HepG2 (cell line): Measurements from ENCODE around the gene PSMD2. TPM values are rescaled to one million over a fixed set of nuclear protein-coding genes. Genes with fewer than 3 reads are reported as not detected.

Experiments
- ARNTL ChIP-seq: sonication (generic); formaldehyde crosslinking; IDR thresholded peaks from 2 replicates; pipeline ENCODE4 v1.4.0; 2020; ENCODE audit warnings: mild to moderate bottlenecking, missing genetic modification reagents
- ATF1 ChIP-seq: IDR thresholded peaks from 2 replicates; pipeline ENCODE4 v1.6.1; 2016; ENCODE audit warnings: mild to moderate bottlenecking, control low read depth
- CENPX ChIP-seq: sonication (generic); formaldehyde crosslinking; IDR thresholded peaks from 2 replicates; pipeline ENCODE4 v1.9.0; 2021; ENCODE audit warnings: mild to moderate bottlenecking, missing genetic modification reagents, moderate library complexity
- IKZF1 ChIP-seq: fragments of 450-650 bp; IDR thresholded peaks from 2 replicates; pipeline ENCODE4 v1.7.1; 2016
- SALL2 ChIP-seq: sonication (generic); formaldehyde crosslinking; IDR thresholded peaks from 2 replicates; pipeline ENCODE4 v1.8.1; 2023; ENCODE audit warnings: mild to moderate bottlenecking, missing genetic modification reagents, inconsistent platforms
- XRCC5 ChIP-seq: fragments of 200-400 bp; formaldehyde crosslinking; optimal IDR thresholded peaks from 2 replicates; pipeline ENCODE3; 2017; ENCODE audit warnings: mild to moderate bottlenecking, low read length
- ZNF670 ChIP-seq: sonication (generic); formaldehyde crosslinking; IDR thresholded peaks from 2 replicates; pipeline ENCODE4 v1.8.0; 2022; ENCODE audit warnings: mild to moderate bottlenecking, missing genetic modification reagents, borderline replicate concordance
- ZNF749 ChIP-seq: sonication (generic); formaldehyde crosslinking; IDR thresholded peaks from 2 replicates; pipeline ENCODE4 v1.8.0; 2022; ENCODE audit warnings: mild to moderate bottlenecking, missing genetic modification reagents, moderate library complexity, borderline replicate concordance
- ZNF816 ChIP-seq: sonication (generic); formaldehyde crosslinking; IDR thresholded peaks from 2 replicates; pipeline ENCODE4 v1.8.0; 2022; ENCODE audit warnings: missing genetic modification reagents, mild to moderate bottlenecking, borderline replicate concordance
- polyA plus RNA-seq, 8 experiments: library from polyadenylated mRNA; depleted of rRNA in 3 of 8; stranded (reverse) in 7 of 8; unstranded in 1 of 8; fragments of >200 nt; fragmentation: Illumina TruSeq in 4 of 8; extraction: Trizol in 4 of 8; gene quantifications; 2 replicates each; pipeline versions ENCODE4 v1.2.1 to v1.2.3, GENCODE V29; 2011 to 2016; ENCODE audit warnings: low read depth in 4 of 8, missing spikeins in 1 of 8, mixed read lengths in 1 of 8; ENCODE audit not compliant: insufficient read depth in 1 of 8
- total RNA-seq, 5 experiments: library from RNA; depleted of rRNA; stranded (reverse); fragments of >200 nt; fragmentation: Illumina TruSeq; extraction: Trizol; gene quantifications; 2 replicates each; pipeline ENCODE4 v1.2.3, GENCODE V29; 2016; ENCODE audit warnings: low read depth in 1 of 5
- TF ChIP-seq, protein P1 (sequence below): sonication (generic); formaldehyde crosslinking; IDR thresholded peaks from 2 replicates; pipeline ENCODE4 v1.4.0; 2020; ENCODE audit warnings: missing genetic modification reagents
- TF ChIP-seq, protein P2 (sequence below): sonication (generic); formaldehyde crosslinking; IDR thresholded peaks from 2 replicates; pipeline ENCODE4; 2020; ENCODE audit warnings: missing genetic modification reagents, mild to moderate bottlenecking, borderline replicate concordance
- TF ChIP-seq, protein P3 (sequence below), 2 experiments: sonication (generic) in 1 of 2; formaldehyde crosslinking in 1 of 2; IDR thresholded peaks; 2 replicates each; pipeline versions ENCODE4 v1.4.0 to v1.6.1; 2018 to 2020; ENCODE audit warnings: missing genetic modification reagents in 2 of 2, borderline replicate concordance in 1 of 2, low read depth in 1 of 2, mild to moderate bottlenecking in 1 of 2, missing biosample characterization in 1 of 2
- TF ChIP-seq, protein P4 (sequence below): sonication (generic); formaldehyde crosslinking; IDR thresholded peaks from 2 replicates; pipeline ENCODE4 v1.4.0; 2020; ENCODE audit warnings: missing genetic modification reagents, borderline replicate concordance
- TF ChIP-seq, protein P5 (sequence below): sonication (generic); formaldehyde crosslinking; IDR thresholded peaks from 2 replicates; pipeline ENCODE4 v1.5.0; 2020; ENCODE audit warnings: mild to moderate bottlenecking, missing genetic modification reagents, borderline replicate concordance

Gene PSMD2
- total and polyA plus RNA-seq, 2 of the 13 experiments (the other 11 are each of a cell fraction or from before 2014, with no cell fraction given): 125 to 200 TPM

DNA sequence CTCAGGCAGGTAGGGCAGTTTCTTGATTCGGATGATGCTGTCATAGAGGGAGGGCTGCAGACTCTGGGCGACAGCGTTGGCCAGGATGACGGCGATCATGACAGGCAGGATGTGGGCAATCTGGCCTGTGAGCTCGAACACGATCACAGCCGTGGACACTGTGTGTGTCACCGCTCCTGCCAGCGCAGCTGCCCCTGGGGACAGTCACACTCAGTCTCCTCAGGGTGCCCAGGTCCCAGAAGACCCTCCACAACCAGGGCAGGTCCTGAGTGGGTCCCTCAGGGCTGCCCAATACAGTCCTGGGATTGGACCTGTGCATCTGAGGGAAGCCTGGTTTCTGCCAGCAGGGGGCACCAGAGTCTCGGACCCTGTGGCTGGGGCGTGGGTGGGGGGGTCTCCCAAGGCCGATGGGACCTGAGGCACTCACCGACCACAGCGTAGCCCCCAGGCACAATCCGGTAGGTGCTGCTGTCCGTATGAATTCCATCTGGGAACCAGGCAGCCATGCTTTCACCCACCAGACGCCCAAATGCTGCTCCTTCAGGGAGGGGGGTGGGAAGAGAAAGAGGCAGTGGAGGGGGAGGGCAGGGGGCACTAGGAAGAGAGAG lies 55.2 kb downstream of the PSMD2 start (continued):
- TF ChIP-seq ZNF670 (CRISPR knock-in tag) (no peak), XRCC5 (peak; percentile 49), ZNF816 (CRISPR knock-in tag) (no peak), IKZF1 (no peak), CENPX (CRISPR knock-in tag) (no peak), ATF1 (no peak), ARNTL (CRISPR knock-in tag) (no peak), SALL2 (no peak), ZNF749 (CRISPR knock-in tag) (no peak)
- TF ChIP-seq, protein P1, sequence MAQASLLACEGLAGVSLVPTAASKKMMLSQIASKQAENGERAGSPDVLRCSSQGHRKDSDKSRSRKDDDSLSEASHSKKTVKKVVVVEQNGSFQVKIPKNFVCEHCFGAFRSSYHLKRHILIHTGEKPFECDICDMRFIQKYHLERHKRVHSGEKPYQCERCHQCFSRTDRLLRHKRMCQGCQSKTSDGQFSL (CRISPR knock-in tag): peak; percentile 95
- TF ChIP-seq, protein P2, sequence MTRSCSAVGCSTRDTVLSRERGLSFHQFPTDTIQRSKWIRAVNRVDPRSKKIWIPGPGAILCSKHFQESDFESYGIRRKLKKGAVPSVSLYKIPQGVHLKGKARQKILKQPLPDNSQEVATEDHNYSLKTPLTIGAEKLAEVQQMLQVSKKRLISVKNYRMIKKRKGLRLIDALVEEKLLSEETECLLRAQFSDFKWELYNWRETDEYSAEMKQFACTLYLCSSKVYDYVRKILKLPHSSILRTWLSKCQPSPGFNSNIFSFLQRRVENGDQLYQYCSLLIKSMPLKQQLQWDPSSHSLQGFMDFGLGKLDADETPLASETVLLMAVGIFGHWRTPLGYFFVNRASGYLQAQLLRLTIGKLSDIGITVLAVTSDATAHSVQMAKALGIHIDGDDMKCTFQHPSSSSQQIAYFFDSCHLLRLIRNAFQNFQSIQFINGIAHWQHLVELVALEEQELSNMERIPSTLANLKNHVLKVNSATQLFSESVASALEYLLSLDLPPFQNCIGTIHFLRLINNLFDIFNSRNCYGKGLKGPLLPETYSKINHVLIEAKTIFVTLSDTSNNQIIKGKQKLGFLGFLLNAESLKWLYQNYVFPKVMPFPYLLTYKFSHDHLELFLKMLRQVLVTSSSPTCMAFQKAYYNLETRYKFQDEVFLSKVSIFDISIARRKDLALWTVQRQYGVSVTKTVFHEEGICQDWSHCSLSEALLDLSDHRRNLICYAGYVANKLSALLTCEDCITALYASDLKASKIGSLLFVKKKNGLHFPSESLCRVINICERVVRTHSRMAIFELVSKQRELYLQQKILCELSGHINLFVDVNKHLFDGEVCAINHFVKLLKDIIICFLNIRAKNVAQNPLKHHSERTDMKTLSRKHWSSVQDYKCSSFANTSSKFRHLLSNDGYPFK: no peak
- TF ChIP-seq, protein P3, sequence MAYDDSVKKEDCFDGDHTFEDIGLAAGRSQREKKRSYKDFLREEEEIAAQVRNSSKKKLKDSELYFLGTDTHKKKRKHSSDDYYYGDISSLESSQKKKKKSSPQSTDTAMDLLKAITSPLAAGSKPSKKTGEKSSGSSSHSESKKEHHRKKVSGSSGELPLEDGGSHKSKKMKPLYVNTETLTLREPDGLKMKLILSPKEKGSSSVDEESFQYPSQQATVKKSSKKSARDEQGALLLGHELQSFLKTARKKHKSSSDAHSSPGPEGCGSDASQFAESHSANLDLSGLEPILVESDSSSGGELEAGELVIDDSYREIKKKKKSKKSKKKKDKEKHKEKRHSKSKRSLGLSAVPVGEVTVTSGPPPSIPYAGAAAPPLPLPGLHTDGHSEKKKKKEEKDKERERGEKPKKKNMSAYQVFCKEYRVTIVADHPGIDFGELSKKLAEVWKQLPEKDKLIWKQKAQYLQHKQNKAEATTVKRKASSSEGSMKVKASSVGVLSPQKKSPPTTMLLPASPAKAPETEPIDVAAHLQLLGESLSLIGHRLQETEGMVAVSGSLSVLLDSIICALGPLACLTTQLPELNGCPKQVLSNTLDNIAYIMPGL (CRISPR knock-in tag; IDR thresholded peaks at IDR 0.05; ENCODE audit: borderline replicate concordance in 1 of 2, low read depth in 1 of 2): peak; percentile 34 to 52; a peak in 2 of 4 replicates
- TF ChIP-seq, protein P4, sequence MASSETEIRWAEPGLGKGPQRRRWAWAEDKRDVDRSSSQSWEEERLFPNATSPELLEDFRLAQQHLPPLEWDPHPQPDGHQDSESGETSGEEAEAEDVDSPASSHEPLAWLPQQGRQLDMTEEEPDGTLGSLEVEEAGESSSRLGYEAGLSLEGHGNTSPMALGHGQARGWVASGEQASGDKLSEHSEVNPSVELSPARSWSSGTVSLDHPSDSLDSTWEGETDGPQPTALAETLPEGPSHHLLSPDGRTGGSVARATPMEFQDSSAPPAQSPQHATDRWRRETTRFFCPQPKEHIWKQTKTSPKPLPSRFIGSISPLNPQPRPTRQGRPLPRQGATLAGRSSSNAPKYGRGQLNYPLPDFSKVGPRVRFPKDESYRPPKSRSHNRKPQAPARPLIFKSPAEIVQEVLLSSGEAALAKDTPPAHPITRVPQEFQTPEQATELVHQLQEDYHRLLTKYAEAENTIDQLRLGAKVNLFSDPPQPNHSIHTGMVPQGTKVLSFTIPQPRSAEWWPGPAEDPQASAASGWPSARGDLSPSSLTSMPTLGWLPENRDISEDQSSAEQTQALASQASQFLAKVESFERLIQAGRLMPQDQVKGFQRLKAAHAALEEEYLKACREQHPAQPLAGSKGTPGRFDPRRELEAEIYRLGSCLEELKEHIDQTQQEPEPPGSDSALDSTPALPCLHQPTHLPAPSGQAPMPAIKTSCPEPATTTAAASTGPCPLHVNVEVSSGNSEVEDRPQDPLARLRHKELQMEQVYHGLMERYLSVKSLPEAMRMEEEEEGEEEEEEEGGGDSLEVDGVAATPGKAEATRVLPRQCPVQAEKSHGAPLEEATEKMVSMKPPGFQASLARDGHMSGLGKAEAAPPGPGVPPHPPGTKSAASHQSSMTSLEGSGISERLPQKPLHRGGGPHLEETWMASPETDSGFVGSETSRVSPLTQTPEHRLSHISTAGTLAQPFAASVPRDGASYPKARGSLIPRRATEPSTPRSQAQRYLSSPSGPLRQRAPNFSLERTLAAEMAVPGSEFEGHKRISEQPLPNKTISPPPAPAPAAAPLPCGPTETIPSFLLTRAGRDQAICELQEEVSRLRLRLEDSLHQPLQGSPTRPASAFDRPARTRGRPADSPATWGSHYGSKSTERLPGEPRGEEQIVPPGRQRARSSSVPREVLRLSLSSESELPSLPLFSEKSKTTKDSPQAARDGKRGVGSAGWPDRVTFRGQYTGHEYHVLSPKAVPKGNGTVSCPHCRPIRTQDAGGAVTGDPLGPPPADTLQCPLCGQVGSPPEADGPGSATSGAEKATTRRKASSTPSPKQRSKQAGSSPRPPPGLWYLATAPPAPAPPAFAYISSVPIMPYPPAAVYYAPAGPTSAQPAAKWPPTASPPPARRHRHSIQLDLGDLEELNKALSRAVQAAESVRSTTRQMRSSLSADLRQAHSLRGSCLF (CRISPR knock-in tag): no peak
- TF ChIP-seq, protein P5, sequence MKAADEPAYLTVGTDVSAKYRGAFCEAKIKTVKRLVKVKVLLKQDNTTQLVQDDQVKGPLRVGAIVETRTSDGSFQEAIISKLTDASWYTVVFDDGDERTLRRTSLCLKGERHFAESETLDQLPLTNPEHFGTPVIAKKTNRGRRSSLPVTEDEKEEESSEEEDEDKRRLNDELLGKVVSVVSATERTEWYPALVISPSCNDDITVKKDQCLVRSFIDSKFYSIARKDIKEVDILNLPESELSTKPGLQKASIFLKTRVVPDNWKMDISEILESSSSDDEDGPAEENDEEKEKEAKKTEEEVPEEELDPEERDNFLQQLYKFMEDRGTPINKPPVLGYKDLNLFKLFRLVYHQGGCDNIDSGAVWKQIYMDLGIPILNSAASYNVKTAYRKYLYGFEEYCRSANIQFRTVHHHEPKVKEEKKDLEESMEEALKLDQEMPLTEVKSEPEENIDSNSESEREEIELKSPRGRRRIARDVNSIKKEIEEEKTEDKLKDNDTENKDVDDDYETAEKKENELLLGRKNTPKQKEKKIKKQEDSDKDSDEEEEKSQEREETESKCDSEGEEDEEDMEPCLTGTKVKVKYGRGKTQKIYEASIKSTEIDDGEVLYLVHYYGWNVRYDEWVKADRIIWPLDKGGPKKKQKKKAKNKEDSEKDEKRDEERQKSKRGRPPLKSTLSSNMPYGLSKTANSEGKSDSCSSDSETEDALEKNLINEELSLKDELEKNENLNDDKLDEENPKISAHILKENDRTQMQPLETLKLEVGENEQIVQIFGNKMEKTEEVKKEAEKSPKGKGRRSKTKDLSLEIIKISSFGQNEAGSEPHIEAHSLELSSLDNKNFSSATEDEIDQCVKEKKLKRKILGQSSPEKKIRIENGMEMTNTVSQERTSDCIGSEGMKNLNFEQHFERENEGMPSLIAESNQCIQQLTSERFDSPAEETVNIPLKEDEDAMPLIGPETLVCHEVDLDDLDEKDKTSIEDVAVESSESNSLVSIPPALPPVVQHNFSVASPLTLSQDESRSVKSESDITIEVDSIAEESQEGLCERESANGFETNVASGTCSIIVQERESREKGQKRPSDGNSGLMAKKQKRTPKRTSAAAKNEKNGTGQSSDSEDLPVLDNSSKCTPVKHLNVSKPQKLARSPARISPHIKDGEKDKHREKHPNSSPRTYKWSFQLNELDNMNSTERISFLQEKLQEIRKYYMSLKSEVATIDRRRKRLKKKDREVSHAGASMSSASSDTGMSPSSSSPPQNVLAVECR: peak; percentile 23; the same call in 1 of the 2 replicates
